GM21447 (cell line): ENCODE data around the gene PCARE.
"Not testable (repeated sequence)": the region's sequence is repeated elsewhere in the genome, so short reads cannot be mapped to it uniquely, and the experiment has no call there.

ENCODE experiments used
- ATAC-seq: cut with Tn5 transposase; IDR thresholded peaks from one replicate; pipeline ENCODE4 v1.9.1; 2021; ENCODE audit not compliant: unreplicated experiment

PCARE gene

GRCh38 chr2:29074411-29074810 is at the start of gene PCARE:
Gene PCARE, minus strand, starts transcription at chr2:29074523. Its CDS starts 262 bp downstream, at chr2:29074261.
- ATAC-seq, result no peak

- ATAC-seq, result no peak
Observed at GRCh38 chr2:29123617-29124349, 49.5 kb upstream of the PCARE start.

- ATAC-seq, result no peak
Observed at GRCh38 chr2:29120846-29121245, 46.5 kb upstream of the PCARE start.

GRCh38 chr2:29119211-29119610 is 44.9 kb upstream of the PCARE start:
- no peak for ATAC-seq

GRCh38 chr2:29117636-29118303 is 43.4 kb upstream of the PCARE start:
- no peak for ATAC-seq

- peak; percentile 54 for ATAC-seq
Observed at GRCh38 chr2:29115797-29116781, 41.8 kb upstream of the PCARE start.

- peak; percentile 33 for ATAC-seq
Observed at GRCh38 chr2:29114946-29115609, 40.8 kb upstream of the PCARE start, which contains the start of gene CLIP4. Gene CLIP4, plus strand, starts transcription at chr2:29115415. Its CDS starts 5,974 bp downstream, at chr2:29121389.

GRCh38 chr2:29114586-29114945 is 40.2 kb upstream of the PCARE start:
- ATAC-seq, result no peak

GRCh38 chr2:29113891-29114321 is 39.6 kb upstream of the PCARE start:
- ATAC-seq, result peak; percentile 23

- ATAC-seq, result no peak
Observed at GRCh38 chr2:29113027-29113686, 38.8 kb upstream of the PCARE start.

- no peak for ATAC-seq
Observed at GRCh38 chr2:29112379-29112778, 38.1 kb upstream of the PCARE start.

GRCh38 chr2:29110916-29111535 is 36.7 kb upstream of the PCARE start:
- ATAC-seq, result peak; percentile 45

GRCh38 chr2:29109246-29109645 is 34.9 kb upstream of the PCARE start:
- ATAC-seq, result no peak

GRCh38 chr2:29108225-29108624 is 33.9 kb upstream of the PCARE start:
- ATAC-seq, result no peak

GRCh38 chr2:29107547-29107946 is 33.2 kb upstream of the PCARE start:
- not testable (repeated sequence) for ATAC-seq

- ATAC-seq, result no peak
Observed at GRCh38 chr2:29106980-29107388, 32.7 kb upstream of the PCARE start.

- no peak for ATAC-seq
Observed at GRCh38 chr2:29106256-29106655, 31.9 kb upstream of the PCARE start.

- no peak for ATAC-seq
Observed at GRCh38 chr2:29105375-29105774, 31.1 kb upstream of the PCARE start.

GRCh38 chr2:29104688-29105087 is 30.4 kb upstream of the PCARE start:
- ATAC-seq, result no peak

- ATAC-seq, result no peak
Observed at GRCh38 chr2:29100564-29100963, 26.2 kb upstream of the PCARE start.
